Right cardiac atrium (tissue), 5 donors: Measurements from ENCODE around the gene MBP. TPM values are rescaled to one million over a fixed set of nuclear protein-coding genes. Genes with fewer than 3 reads are reported as not detected.

Experiments used
- ATAC-seq, 2 donors: fragments of 200-7000 bp; cut with Tn5 transposase; one replicate each; pipeline versions ENCODE4 v1.8.0 to v1.9.1; 2020; ENCODE audit warnings: moderate library complexity in 2 of 2, mild to moderate bottlenecking in 1 of 2
- DNase-seq, 3 donors: peaks; one replicate each; pipeline ENCODE4 v3.0.0-alpha.2; 2020
- H3K27ac ChIP-seq: one replicate; pipeline ENCODE4 v1.5.1; 2013; ENCODE audit warnings: mild to moderate bottlenecking, low read length, control low read depth, moderate library complexity
- H3K27me3 ChIP-seq: one replicate; pipeline ENCODE4 v1.6.1; 2013; ENCODE audit not compliant: control insufficient read depth, insufficient read depth
- H3K4me1 ChIP-seq: one replicate; pipeline ENCODE4 v1.6.1; 2013; ENCODE audit warnings: low read length; ENCODE audit not compliant: control insufficient read depth, insufficient read depth
- H3K4me3 ChIP-seq: one replicate; pipeline ENCODE4 v1.5.1; 2013; ENCODE audit warnings: low read length, control low read depth
- H3K9me3 ChIP-seq: one replicate; pipeline ENCODE4 v1.6.1; 2013; ENCODE audit warnings: low read length; ENCODE audit not compliant: control insufficient read depth
- WGBS: extraction: QIAGEN DNeasy Blood & Tissue Kit; methylation state at CpG from one replicate; pipeline ENCODE4 v1.1.7; 2013; 5-methylcytosine and 5-hydroxymethylcytosine counted together
- intact Hi-C, 4 donors: fragments of 100-400 bp; cut with DNase I; formaldehyde crosslinking; loops; one replicate each; pipeline versions ENCODE4 v1.11.0 to v1.14.0; 2022 to 2023
- polyA plus RNA-seq: library from polyadenylated mRNA; stranded (reverse); fragments of 200-250 nt; gene quantifications from one replicate; pipeline ENCODE4 v1.2.3, GENCODE V29; 2013
- total RNA-seq, 4 donors: library from RNA; stranded (reverse); fragmentation: NEBNext Ultra II Directional; extraction: Animal tissue kit (Norgen Biotek cat#: 25700); gene quantifications; one replicate each; pipeline ENCODE4 v1.2.1, GENCODE V29; 2021
- donor health status: healthy with polysubstance abuse.
- donor health status: DM: no; HTN: yes; CAD: no.
- donor health status: DM: no; HTN: no; CAD: no.
- donor health status: DM: no; HTN: yes; CAD: no; lungs with severe emphysema.
- donor health status: DM: yes; HTN: yes; CAD: no.

MBP gene
- total and polyA plus RNA-seq, 5 donors: 10.5 to 26.4 (median 16.1) TPM

DNA sequence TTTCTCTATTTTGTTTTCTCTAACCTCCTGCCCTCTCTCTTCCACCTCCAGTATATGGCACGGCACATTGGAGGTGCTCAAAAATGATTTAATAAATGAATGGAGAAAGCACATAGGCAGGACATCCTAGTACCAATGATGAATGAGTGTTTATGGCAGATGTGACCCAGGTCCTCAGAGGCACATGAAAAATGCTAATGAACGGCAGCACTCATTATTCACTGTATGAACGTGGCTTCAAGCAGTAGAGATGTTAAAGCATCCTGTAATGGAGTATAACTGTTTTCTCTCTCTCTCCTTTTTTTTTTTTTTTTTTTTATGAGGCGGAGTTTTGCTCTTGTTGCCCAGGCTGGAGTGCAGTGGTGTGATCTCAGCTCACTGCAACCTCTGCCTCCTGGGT lies 72.4 kb downstream of the MBP start:
- Histone ChIP-seq H3K9me3 (no peaks in the 10 kb centered on the region), H3K4me1 (peaks cover 7% of the 10 kb centered on the region), H3K27me3 (no peaks in the 10 kb centered on the region), H3K4me3 (no peak overlapping the region), H3K27ac (no peak overlapping the region)
- ATAC-seq (no peak), DNase-seq (no peak)
- intact Hi-C loops: loop anchor here in 1 of 4 donors (5.0 kb wide), 1 partner anchor 58 kb away; no protein-coding TSS in a partner anchor
- WGBS: 88% methylated on average over 4 of the region's 4 CpGs

DNA sequence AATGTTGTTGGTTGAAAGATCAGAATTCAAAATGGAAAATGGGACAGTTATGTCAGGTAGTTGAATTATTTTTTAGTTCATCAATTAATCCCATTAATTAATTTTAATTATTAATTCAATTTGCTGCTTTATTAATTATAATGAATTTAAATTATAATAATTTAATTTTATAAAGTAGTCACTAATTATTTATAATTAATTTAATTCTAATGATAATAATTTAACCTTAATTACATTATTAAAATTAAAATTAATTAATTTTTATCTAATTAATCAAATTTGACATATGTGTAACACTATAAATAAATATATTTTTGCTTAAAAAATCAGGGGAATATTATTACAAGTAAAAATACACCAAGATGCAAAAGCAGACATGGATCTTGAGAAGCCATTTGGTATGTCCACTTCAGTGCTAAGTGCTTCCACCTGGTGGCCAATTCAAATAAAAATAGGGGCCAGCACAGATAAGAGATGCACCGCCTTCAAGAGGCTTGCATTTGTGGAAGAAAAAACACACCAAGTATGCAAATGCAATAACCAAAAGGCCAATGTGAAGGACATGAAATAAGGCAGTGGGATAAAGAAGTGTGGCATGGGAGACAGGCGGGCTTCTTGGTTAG lies 73.2 kb downstream of the MBP start:
- Histone ChIP-seq H3K27ac (no peak overlapping the region), H3K9me3 (no peaks in the 10 kb centered on the region), H3K27me3 (no peaks in the 10 kb centered on the region), H3K4me1 (peaks cover 7% of the 10 kb centered on the region), H3K4me3 (no peak overlapping the region)
- intact Hi-C loops: loop anchor here in 3 of 4 donors (5.0 to 10.0 kb wide), 3 partner anchors 55 to 145 kb away; no protein-coding TSS in a partner anchor
- no peak for DNase-seq
- 84% methylated on average over 2 of the region's 2 CpGs for WGBS
- ATAC-seq: no peak

- ATAC-seq: peak; percentile 4 to 10
- Histone ChIP-seq H3K27ac (peak overlapping the region; percentile 33), H3K4me1 (peaks cover 7% of the 10 kb centered on the region)
Measured at GRCh38 chr18:77058290-77058835, 74.2 kb downstream of the MBP start.

DNA sequence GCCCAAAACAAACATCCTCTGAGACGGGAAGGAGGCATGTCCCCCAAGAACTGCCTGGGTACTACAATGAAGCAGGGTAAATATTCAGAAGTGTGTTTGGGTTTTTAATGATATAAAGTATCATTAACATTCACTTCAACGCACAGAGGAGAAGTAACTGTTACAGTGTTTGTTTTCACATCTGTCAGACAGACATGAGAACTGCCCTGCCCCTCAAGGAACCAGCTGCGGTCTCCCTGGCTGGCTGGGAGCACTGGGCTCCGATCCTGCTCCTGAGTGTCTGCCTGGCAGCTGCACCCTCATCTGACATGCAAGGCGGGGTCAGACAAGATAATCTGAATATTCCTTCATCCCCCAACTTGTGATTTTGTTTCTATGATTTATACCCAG lies 75.6 kb downstream of the MBP start:
- H3K27ac ChIP-seq: no peak overlapping the region
- H3K4me1 ChIP-seq: peaks cover 2% of the 10 kb centered on the region
- intact Hi-C loops: loop anchor here in 3 of 4 donors (5.0 to 10.0 kb wide), 3 partner anchors 52 to 148 kb away; no protein-coding TSS in a partner anchor
- H3K4me3 ChIP-seq: no peak overlapping the region
- H3K9me3 ChIP-seq: no peaks in the 10 kb centered on the region
- no peaks in the 10 kb centered on the region for H3K27me3 ChIP-seq
- 40% methylated on average over 5 of the region's 5 CpGs for WGBS
- no peak for ATAC-seq
- DNase-seq: peak in 2 of 3 donors; percentile 76 to 80

More at GRCh38 chr18:77058290-77058835, 74.2 kb downstream of the MBP start:
- H3K9me3 ChIP-seq: no peaks in the 10 kb centered on the region
- intact Hi-C loops: loop anchor here in 3 of 4 donors (5.0 to 10.0 kb wide), 3 partner anchors 54 to 146 kb away; no protein-coding TSS in a partner anchor
- H3K27me3 ChIP-seq: no peaks in the 10 kb centered on the region
- no peak overlapping the region for H3K4me3 ChIP-seq
- 55% methylated on average over 32 of the region's 32 CpGs for WGBS
- DNase-seq: peak; percentile 75 to 91 (median 90)

- intact Hi-C loops: loop anchor here in 3 of 4 donors (5.0 to 10.0 kb wide), 3 partner anchors 52 to 148 kb away; no protein-coding TSS in a partner anchor
- no peaks in the 10 kb centered on the region for H3K27me3 ChIP-seq
- WGBS: 45% methylated on average over 21 of the region's 21 CpGs
- ATAC-seq: peak; percentile 6 to 36
- H3K27ac ChIP-seq: peak overlapping the region; percentile 57
- peak in 2 of 3 donors; percentile 72 to 75 for DNase-seq
- H3K9me3 ChIP-seq: no peaks in the 10 kb centered on the region
- H3K4me1 ChIP-seq: peaks cover 2% of the 10 kb centered on the region
- no peak overlapping the region for H3K4me3 ChIP-seq
Measured at GRCh38 chr18:77056344-77057005, 76.1 kb downstream of the MBP start.

DNA sequence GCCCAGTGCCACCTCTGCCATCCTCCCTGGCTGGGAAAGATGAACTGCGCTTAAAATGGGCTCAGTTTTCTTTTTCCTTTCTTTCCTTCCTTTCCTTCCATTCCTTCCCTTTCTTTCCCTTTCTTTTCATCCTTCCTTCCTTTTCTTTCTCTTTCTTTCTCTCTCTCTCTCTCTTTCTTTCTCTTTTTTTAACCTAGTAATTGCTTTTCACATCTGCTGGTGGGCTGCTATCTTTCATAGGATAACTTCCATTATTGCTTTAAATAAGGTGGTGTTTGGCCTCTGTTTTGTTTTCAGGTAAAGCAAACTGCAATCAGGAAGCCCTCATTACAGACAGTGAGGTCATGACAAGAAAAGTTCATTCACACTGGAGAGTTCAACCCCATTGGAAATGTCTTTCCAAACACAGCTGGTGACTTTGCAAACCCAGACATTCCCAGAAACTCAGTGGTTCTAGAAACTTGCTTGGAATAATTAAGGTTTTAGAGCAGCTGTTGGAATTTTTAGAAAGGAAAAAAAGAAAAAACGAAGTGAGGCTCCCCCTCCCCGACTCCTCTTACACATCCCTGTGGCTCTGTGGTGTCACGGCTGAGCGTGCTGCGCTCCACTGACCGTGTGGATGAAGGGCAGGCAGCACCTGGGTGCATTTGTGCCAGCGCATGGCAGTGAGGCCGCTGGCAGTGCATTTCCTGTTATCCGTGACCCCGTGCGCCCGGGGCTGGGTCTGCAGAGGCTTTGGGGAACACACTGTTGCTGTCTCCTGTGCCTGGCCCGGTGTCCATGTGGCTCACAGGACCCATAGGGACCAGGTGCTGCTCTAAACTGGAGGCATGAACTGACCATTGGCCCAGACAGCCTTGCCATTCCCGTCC lies 76.9 kb downstream of the MBP start:
- peak overlapping the region; percentile 57 for H3K27ac ChIP-seq
- H3K4me3 ChIP-seq: no peak overlapping the region
- DNase-seq: peak in 2 of 3 donors; percentile 72 to 79
- H3K27me3 ChIP-seq: no peaks in the 10 kb centered on the region
- ATAC-seq: peak in 1 of 2 donors; percentile 20
- no peaks in the 10 kb centered on the region for H3K9me3 ChIP-seq
- 59% methylated on average over 15 of the region's 15 CpGs for WGBS
- peaks cover 2% of the 10 kb centered on the region for H3K4me1 ChIP-seq
- intact Hi-C loops: loop anchor here in 3 of 4 donors (5.0 to 10.0 kb wide), 3 partner anchors 51 to 149 kb away; no protein-coding TSS in a partner anchor

GRCh38 chr18:77054606-77055428 lies 77.8 kb downstream of the MBP start:
- 19% methylated on average over 15 of the region's 15 CpGs for WGBS
- intact Hi-C loops: loop anchor here in 3 of 4 donors (5.0 to 10.0 kb wide), 3 partner anchors 50 to 150 kb away; no protein-coding TSS in a partner anchor
- Histone ChIP-seq H3K27me3 (no peaks in the 10 kb centered on the region), H3K4me3 (no peak overlapping the region), H3K27ac (peak overlapping the region; percentile 29), H3K4me1 (peaks cover 2% of the 10 kb centered on the region), H3K9me3 (no peaks in the 10 kb centered on the region)
- DNase-seq (peak; percentile 85 to 95 (median 93)), ATAC-seq (peak; percentile 85 to 87)

DNA sequence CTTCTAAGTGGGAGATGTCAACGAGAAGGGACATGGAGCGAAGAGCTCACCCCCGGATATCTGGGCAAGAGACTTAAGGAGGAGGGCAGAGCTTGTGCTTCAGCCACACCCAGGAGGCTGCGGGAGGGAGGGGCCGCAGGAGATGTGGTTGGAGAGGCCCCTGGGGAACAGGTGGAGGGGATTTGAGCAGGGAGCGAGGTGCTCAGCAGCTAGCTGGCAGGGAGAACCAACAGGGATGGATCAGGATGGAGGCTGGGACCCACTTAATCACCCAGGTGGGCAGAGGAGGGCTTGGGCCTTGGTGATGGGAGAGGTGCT lies 78.3 kb downstream of the MBP start:
- Histone ChIP-seq H3K9me3 (no peaks in the 10 kb centered on the region), H3K4me3 (no peak overlapping the region), H3K4me1 (peaks cover 2% of the 10 kb centered on the region), H3K27ac (peak overlapping the region; percentile 29), H3K27me3 (no peaks in the 10 kb centered on the region)
- DNase-seq: peak in 1 of 3 donors; percentile 64
- WGBS: 77% methylated on average over 6 of the region's 6 CpGs
- ATAC-seq: no peak
- intact Hi-C loops: loop anchor here in 2 of 4 donors (10.0 kb wide), 2 partner anchors 49 to 151 kb away; no protein-coding TSS in a partner anchor

- no peak overlapping the region for H3K27ac ChIP-seq
Measured at GRCh38 chr18:77053616-77054287, 78.8 kb downstream of the MBP start.

More at GRCh38 chr18:77053616-77054287, 78.8 kb downstream of the MBP start:
- Histone ChIP-seq H3K9me3 (no peaks in the 10 kb centered on the region), H3K4me3 (no peak overlapping the region), H3K27me3 (no peaks in the 10 kb centered on the region), H3K4me1 (peaks cover 2% of the 10 kb centered on the region)
- intact Hi-C loops: loop anchor here in 2 of 4 donors (10.0 kb wide), 2 partner anchors 49 to 151 kb away; no protein-coding TSS in a partner anchor
- ATAC-seq (no peak), DNase-seq (peak in 1 of 3 donors; percentile 52)
- 86% methylated on average over 18 of the region's 18 CpGs for WGBS
